A673 (cell line): ENCODE data around the gene IL1RL1.

Experiments used
- CTCF ChIP-seq: fragments of 300-800, 200-600 bp; sonication (generic); conservative IDR thresholded peaks from 2 replicates; pipeline ENCODE4 v1.5.1; 2017; ENCODE audit warnings: low read depth, mild to moderate bottlenecking, antibody characterized with exemption, low read length, moderate library complexity, mixed read lengths
- EZH2 ChIP-seq: fragments of 200-600 bp; sonication (generic); IDR thresholded peaks from 2 replicates; pipeline ENCODE4 v1.6.1; 2017; ENCODE audit warnings: borderline replicate concordance, low read depth, mild to moderate bottlenecking, mixed read lengths, antibody characterized with exemption, low read length; ENCODE audit not compliant: poor library complexity, severe bottlenecking

- TF ChIP-seq EZH2 (no peak), CTCF (no peak)
These were observed 25.2 kb downstream of the IL1RL1 start for GRCh38 chr2:102336502-102336945.
